ENCODE results near the gene PHRF1.

The PHRF1 gene

DNA sequence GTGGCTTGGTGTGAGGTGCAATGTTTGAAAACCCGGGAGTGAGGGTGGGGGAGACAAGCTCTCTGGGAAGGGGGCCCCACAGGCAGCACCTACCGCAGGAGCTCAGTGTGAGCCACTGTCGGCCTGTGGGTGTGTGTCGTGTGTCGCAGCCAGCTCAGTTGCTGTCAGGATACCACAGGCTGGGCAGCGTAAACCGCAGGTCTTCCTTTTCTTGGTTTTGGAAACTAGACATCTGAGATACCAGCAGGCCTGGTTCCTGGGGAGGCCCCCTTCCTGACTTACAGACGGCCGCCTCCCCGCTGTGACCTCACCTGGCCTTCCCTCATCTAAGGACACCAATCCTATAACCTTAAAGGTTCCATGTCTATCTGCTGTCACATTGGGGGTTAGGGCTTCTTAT lies 20.1 kb downstream of the PHRF1 start:
- DNase-seq (ENCODE audit: low read depth), result no peak

DNA sequence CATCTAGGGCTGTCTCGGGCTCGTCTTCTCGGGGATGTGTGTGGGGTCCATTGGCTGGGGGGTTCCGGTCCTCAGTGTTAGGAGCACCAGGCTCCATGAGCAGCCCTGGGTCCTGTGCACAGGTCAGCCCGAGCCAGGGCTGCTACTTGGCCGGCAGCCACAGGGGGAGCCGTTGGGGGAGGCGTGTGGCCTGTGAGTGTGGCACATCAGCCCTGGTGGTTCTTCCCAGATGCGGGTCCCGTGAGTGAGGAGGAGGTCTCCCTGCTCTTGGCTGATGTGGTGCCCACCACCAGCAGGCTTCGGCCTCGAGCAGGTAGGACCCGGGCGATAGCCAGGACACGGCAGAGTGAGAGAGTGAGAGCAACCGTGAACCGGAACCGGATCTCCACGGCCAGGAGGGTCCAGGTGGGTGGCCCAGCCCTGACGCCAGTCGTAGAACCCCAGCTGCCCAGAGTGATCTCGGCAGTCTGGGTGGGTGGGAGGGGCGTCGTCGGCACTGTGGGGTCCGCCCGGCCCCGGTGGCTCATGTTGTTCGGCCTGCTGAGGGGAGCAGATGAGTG lies 21.0 kb downstream of the PHRF1 start:
- DNase-seq (ENCODE audit: low read depth), result no peak

DNA sequence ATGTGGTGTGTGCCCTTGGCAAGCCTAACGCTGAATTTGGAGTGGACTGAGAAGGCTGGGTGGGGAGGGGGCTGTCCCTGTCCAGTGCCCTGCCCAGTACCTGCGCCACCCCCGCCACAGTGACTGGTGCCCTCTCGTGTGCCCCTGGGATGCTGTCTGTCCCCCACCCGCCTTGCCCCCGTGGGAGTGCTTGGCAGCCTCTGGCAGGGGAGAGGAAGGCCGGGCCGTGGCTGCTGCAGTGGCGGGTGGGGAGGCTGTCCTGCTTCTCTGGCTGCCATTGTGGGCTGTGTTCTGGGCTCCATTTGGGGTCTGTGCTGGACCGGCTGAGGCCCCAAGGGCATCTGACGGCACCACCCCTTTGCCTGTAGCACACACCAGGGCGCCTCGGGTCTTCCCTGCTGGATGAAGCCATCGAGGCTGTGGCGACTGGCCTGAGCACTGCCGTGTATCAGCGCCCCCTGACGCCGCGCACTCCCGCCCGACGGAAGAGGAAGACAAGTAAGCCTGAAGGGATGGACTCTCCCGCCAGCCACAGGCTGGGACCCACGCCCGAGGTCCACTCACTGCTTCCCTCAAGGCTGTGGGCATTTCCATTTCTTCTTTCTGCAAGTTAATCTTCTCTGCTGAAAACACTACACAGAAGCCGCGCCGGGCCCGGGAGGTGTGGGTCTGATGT lies 21.9 kb downstream of the PHRF1 start:
- no peak for DNase-seq (ENCODE audit: low read depth)

DNA sequence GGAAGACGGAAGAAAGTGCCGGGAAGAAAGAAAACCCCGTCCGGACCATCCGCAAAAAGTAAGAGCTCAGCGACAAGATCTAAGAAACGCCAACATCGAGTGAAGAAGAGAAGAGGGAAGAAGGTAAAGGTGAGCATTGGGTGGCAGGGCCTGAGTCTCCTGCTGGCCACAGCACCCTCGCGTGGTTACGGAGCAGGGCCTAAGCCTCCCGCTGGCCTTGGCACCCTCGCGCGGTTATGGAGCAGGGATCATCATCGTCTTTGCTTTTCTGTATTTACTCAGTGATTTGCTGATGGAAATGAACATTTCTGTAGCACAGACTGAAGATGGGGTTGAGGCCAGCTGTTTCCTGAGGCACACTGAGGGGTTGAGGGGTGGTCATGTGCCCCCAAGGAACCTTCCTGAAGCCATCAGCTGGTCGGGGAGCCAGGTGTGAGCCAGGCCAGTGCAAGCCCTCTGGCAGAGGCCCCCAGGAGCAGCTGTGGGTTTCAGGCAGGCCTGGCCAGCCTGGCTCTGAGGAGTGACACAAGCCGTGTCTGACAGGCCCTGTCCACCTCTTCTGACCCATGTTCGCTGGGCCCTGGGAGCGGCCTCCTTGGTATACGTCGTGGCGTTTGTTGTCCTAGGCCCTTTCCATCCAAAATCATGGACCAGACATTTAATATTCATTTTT lies 25.4 kb downstream of the PHRF1 start:
- DNase-seq (ENCODE audit: low read depth), result no peak

DNA sequence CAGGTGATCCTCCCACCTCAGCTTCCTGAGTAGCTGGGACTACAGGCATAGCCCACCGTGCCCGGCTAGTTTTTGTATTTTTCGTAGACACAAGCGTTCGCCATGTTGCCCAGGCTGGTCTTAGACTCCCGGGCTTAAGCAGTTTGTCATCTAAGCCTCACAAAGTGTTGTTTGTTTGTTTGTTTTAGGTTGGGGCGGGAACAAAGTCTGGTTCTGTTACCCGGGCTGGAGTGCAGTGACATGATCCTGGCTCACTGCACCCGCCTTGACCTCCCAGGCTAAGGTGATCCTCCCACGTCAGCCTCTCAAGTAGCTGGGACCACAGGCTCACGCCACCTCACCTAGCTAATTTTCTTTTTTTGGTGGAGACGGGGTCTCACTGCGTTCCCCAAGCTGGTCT lies 26.9 kb downstream of the PHRF1 start:
- DNase-seq (ENCODE audit: low read depth), result no peak

DNA sequence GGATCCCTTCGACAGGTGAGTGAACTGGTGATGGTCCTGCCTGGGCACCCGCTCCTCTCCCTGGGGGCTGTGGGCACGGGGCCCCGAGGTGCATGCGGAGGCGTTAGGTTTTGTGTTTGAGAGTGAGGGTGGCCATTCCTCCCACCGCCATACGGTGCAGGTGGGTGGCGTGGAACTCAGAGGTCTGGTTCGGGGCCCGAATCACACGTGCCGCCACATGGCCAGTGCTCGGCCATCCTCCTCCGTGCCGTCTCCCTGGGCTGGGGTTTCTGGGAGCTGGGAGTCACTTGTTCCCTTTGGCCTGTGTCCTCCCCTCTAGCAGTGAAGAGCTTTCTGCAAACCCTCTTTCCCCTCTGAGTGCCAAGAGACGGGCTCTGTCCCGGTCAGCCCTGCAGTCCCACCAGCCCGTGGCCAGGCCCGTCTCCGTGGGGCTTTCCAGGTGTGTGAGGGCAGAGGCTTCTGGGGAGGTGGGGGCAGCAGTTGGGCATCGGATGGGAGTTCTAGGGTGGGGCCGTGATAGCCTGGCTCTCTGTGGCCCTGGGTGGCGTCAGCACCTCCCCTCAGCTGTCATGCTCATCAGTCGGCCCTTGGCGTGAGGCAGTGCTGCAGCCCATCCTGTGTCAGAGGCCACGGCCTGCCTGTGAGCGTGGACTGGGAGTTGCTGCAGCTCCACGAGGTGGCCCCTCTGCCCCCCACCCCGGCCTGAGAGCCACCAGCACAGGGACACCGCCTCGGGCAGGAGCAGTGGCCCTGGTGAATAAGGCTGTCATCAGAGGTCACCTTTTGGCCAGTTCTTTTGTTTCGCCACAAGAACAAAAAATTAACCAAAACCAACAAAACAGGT lies 29.2 kb downstream of the PHRF1 start:
- DNase-seq (ENCODE audit: low read depth), result no peak

DNA sequence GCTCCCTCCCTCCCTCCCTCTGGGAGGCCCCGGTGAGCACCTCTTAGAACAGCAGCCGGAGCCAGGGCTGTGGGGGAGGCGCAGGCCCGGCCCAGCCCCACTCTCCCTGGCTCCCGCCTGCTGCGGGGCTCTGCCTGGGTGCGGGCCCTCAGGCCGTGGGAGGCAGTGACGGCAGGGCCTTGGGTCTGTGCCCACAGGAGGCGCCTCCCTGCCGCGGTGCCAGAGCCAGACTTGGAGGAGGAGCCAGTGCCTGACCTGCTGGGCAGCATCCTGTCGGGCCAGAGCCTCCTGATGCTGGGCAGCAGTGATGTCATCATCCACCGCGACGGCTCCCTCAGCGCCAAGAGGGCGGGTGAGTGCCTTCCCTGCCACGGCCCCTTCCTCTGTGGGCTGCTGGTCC lies 30.0 kb downstream of the PHRF1 start:
- no peak for DNase-seq (ENCODE audit: low read depth)

DNA sequence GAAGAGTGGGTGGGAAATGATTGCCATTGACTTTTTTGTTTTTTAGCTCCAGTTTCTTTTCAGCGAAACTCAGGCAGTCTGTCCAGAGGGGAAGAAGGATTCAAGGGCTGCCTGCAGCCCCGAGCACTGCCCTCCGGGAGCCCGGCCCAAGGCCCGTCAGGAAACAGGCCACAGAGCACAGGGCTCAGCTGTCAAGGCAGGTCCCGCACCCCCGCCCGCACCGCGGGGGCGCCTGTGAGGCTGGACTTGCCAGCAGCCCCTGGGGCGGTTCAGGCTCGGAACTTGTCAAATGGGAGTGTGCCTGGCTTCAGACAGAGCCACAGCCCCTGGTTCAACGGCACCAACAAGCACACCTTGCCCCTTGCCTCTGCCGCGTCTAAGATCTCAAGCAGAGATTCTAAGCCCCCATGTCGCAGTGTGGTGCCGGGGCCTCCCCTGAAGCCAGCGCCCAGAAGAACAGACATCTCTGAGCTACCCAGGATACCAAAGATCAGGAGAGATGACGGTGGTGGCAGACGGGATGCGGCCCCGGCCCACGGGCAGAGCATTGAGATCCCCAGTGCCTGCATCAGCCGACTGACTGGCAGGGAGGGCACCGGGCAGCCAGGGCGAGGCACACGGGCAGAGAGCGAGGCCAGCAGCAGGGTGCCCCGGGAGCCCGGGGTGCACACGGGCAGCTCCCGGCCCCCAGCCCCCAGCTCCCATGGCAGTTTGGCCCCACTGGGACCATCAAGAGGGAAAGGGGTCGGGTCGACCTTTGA lies 30.9 kb downstream of the PHRF1 start:
- no peak for DNase-seq (ENCODE audit: low read depth)

DNA sequence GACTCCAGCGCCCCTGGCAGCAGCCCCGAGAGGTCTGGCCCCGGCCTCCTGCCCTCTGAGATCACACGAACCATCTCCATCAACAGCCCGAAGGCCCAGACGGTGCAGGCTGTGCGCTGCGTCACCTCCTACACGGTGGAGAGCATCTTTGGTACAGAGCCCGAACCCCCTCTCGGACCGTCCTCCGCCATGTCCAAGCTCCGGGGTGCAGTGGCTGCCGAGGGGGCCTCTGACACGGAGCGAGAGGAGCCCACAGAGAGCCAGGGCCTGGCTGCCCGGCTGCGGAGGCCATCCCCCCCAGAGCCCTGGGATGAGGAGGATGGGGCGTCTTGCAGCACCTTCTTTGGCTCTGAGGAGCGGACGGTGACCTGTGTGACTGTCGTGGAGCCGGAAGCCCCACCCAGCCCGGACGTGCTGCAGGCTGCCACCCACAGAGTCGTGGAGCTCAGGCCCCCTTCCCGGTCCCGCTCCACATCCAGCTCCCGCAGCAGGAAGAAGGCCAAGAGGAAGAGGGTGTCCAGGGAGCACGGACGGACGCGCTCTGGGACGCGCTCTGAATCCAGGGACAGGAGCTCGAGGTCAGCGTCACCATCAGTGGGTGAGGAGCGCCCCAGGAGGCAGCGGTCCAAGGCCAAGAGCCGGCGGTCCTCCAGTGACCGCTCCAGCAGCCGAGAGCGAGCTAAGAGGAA lies 31.8 kb downstream of the PHRF1 start:
- no peak for DNase-seq (ENCODE audit: low read depth)

DNA sequence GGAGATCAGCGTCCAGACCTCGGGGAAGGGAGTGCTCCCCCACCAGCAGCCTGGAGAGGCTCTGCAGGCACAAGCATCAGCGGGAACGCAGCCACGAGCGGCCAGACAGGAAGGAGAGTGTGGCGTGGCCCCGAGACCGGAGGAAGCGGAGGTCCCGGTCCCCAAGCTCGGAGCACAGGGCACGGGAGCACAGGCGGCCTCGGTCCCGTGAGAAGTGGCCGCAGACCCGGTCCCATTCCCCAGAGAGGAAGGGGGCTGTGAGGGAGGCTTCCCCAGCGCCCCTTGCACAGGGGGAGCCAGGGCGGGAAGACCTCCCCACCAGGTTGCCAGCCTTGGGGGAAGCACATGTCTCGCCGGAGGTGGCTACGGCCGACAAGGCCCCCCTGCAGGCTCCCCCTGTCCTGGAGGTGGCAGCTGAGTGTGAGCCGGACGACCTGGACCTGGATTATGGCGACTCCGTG lies 32.6 kb downstream of the PHRF1 start:
- DNase-seq (ENCODE audit: low read depth), result no peak

DNA sequence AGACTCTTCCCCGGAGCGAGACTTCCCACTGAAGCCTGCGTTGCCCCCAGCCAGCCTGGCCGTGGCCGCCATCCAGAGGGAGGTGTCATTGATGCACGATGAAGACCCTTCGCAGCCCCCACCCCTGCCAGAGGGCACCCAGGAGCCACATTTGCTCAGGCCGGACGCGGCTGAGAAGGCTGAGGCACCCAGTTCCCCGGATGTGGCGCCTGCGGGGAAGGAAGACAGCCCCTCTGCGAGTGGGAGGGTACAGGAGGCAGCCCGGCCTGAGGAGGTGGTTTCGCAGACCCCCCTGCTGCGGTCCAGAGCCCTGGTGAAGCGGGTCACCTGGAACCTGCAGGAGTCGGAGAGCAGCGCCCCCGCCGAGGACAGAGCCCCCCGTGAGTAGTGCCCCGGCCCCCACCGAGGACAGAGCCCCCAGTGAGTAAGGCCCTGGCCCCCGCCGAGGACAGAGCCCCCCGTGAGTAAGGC lies 33.1 kb downstream of the PHRF1 start:
- no peak for DNase-seq (ENCODE audit: low read depth)

DNA sequence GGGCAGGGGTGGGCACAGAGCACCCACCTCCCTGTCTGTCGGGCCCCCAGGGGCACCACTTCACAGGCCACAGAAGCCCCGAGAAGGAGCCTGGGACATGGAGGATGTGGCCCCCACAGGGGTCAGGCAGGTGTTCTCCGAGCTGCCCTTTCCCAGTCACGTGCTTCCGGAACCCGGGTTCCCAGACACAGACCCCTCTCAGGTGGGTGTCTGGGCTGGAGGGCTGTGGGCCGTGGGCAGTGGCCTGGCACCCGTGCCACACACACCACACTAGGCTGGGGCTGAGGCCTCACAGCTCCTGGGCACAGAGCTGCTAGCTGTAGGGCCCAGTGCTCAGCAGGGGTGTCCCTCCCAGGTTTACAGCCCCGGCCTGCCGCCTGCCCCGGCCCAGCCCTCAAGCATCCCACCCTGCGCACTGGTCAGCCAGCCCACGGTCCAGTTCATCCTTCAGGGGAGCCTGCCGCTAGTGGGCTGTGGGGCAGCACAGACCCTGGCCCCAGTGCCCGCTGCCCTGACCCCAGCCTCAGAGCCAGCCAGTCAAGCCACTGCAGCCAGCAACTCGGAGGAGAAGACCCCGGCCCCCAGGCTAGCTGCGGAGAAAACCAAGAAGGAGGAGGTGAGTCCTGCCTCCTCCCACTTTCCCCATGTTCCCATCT lies 34.0 kb downstream of the PHRF1 start:
- no peak for DNase-seq (ENCODE audit: low read depth)

DNA sequence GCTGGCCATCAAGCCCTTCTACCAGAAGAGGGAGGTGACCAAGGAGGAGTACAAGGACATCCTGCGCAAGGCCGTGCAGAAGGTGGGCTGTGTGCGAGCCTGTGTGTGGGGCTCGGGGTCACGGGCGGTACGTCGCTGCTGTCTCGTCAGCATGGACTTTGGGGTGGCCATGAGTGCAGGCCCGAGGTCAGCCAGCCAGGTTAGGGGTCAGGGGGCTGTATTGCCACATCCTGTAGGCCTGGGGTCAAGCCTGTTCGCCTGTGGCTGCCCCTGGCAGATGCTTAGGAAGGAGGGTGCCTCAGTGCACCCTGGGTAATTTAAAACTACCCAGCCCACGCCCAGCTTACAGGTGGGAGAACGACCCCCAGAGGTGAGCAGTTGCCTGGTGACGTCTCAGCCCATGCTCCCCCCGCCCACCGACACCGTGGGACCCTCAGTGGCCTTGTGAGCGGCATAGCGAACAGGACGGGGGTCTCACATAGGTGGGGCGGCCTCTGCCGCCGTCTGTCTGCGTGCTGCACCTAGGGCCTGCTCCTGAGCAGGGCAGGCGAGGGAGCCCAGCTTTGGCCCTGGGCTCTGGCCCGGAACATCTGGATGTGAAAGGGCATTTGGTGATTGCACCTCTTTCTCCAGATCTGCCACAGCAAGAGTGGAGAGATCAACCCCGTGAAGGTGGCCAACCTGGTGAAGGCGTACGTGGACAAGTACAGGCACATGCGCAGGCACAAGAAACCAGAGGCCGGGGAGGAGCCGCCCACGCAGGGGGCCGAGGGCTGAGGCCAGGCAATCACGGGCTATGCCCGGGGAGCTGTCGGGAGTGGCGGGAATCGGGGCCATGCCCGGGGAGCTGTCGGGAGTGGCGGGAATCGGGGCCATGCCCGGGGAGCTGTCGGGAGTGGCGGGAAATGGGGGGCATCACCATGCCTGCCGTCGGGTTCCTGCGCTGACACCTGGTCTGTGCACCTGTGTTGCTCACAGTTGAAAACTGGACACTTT lies 35.0 kb downstream of the PHRF1 start:
- DNase-seq (ENCODE audit: low read depth), result no peak

DNA sequence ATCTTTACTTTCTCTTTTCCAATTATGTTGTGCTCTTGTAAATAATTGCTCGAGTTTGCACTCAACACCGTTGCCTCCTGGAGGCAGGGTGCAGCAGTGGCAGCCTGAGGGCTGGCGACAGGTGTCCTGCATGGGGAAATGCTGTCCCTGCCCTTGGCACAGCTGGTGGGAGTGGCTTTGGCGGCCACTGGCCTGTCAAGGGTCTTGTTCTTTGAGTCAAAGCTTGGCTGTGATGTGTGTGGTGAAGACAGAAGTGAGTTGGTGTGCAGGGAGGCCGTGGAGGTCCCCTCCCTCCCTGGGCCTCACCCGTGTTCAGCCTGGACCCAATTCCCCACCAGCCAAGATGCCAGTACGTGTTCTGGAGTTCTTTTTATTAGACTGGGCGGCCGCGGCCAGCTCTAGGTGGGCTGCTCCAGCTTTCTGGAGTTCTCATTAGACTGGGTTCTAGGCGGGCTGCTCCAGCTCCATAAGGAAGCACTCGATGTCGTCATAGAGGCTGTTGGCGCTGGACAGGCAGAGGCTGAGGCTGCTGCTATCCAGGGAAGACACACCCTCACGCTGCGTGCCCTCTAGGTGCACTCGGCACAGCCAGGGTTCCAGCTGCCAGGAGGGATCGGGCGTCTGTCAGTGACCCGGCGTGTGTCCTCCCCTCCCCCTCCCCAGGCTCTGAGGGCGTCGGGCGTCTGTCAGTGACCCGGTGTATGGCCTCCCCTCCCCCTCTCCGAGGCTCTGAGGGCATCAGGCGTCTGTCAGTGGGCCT lies 36.1 kb downstream of the PHRF1 start:
- DNase-seq (ENCODE audit: low read depth), result no peak

DNA sequence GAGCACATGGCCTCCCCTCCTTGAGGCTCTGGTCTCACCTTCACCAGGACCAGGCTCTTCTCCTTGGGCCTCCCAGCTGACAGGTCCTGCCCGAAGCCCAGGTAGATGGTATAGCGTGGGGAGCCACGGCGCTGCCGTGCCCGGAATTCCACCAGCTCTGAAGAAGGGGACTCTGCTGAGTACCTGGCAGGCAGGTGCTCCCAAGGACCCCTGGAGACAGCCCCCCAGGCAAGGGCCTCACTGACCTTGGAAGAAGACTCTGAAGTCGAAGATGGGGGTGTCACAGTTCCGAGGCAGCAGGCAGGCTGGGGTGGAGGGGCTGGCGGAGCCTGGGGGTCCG lies 36.7 kb downstream of the PHRF1 start:
- no peak for DNase-seq (ENCODE audit: low read depth)

DNA sequence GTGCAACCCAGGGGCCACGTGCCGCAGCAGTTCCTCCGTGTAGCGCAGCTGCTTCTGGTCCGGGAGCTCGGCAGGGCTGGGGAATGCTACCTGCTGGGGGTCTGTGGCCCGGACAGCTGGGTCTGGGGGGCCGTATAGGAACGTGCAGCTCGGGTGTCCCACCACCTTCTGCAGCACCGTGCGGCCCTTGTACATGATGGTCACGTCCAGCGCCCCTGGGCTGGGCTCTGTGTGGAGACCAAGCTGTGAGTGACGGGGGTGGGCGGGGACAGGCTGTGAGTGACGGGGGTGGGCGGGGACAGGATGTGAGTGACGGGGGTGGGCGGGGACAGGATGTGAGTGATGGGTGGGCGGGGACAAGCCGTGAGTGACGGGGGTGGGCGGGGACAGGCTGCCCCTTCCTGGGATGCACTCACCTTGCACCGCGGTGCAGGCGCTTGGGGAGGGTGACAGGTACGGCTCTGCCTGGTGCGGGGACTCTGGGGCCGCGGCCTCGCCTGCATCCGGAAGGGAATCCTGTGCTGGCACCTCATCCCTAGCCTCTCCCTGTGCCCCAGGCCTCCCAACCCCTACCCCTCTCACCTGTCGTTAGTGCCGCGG lies 37.2 kb downstream of the PHRF1 start:
- peak; percentile 71 for DNase-seq (ENCODE audit: low read depth)

DNA sequence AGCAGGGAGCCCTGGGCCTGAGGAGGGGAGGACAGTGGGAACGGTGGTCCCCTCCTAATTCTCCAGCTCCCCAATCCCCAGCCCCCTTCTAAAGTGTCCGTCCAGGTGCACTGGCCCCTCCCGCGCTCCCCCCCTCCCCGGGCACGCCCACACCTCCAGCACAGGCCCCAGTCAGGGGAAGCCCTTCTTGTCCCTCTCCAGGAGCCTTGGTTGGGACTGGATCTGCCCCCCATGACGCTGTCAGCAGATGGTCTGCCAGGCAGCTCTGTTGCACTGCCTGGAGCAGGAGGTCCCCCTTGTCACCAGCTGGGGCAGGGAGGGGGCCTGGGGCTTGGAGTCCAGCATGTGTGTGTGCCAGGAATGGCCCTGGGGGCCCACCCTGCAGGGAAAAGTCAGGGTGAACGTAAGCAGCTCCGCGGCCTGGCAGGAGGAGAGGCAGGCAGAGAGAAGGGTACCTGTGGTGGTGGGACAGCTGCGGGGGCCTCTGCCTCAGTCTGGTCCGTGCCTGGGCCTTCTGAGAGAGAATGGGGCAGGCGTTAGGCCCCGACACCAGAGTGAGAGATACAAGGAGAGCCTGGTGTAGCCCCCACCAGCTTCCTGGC lies 37.9 kb downstream of the PHRF1 start:
- no peak for DNase-seq (ENCODE audit: low read depth)

Measured in activated T-helper 1 cell treated with Interleukin-2 at 50 U/mL for 16 hours (primary cell).